HuH-7 (cell line): ENCODE measurements around the gene MSRB1.
"Not testable (repeated sequence)": the region's sequence is repeated elsewhere in the genome, so short reads cannot be mapped to it uniquely, and the experiment has no call there.

Source experiments
- DNase-seq: peaks from one replicate; pipeline ENCODE4 v3.0.0; 2011; ENCODE audit warnings: low spot score

Gene MSRB1

GRCh38 chr16:1960665-1961630, 17.9 kb upstream of the MSRB1 start:
- DNase-seq: no peak

- peak; percentile 86 for DNase-seq
These were observed 16.5 kb upstream of the MSRB1 start, which contains the start of gene NDUFB10 for GRCh38 chr16:1959269-1960039. Gene NDUFB10, plus strand, starts transcription at chr16:1959538. Its CDS starts 87 bp downstream, at chr16:1959625.

GRCh38 chr16:1958715-1959268, 15.8 kb upstream of the MSRB1 start:
- no peak for DNase-seq

- not testable (repeated sequence) for DNase-seq
These were observed 15.1 kb upstream of the MSRB1 start for GRCh38 chr16:1958143-1958491.

DNA sequence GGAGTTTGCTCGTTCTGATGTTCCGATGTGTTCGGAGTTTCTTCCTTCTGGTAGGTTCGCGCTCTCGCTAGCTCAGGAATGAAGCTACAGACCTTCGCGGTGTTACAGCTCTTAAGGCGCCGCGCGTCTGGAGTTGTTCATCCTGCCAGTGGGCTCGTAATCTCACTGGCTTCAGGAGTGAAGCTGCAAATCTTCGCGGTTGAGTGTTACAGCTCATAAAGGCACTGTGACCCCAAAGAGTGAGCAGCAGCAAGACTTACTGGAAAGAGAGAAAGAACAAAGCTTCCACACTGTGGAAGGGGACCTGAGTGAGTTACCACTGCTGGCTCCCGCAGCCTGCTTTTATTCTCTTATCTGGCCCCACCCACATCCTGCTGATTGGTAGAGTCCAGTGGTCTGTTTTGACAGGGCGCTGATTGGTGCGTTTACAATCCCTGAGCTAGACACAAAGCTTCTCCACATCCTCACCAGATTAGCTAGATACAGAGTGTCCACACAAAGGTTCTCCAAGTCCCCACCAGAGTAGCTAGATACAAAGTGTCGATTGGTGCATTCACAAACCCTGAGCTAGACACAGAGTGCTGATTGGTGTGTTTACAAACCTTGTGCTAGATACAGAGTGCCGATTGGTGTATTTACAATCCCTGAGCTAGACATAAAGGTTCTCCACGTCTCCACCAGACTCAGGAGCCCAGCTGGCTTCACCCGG, 14.6 kb upstream of the MSRB1 start:
- DNase-seq: not testable (repeated sequence)

- no peak for DNase-seq
These were observed 10.7 kb upstream of the MSRB1 start for GRCh38 chr16:1953734-1954133.

DNA sequence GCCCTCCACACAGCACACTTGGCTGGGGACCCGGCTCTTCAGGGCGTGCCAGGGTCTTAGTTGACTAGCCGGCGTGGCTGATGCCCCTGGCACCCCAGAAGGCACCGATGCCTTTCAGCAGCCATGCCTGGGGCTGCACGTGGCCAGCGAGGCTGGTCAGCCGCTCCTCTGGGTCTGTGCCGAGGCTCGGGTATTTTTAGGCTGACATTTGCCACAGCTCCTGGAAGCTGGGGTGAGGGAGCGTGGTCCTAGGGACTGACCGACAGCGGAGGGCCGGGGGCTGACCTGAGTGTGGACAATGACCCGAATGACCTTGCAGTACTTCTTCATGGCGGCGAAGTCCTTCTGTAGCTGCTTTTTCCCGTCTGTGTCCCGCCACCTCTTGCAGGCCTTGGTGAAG, 7.6 kb upstream of the MSRB1 start:
- DNase-seq: no peak

DNA sequence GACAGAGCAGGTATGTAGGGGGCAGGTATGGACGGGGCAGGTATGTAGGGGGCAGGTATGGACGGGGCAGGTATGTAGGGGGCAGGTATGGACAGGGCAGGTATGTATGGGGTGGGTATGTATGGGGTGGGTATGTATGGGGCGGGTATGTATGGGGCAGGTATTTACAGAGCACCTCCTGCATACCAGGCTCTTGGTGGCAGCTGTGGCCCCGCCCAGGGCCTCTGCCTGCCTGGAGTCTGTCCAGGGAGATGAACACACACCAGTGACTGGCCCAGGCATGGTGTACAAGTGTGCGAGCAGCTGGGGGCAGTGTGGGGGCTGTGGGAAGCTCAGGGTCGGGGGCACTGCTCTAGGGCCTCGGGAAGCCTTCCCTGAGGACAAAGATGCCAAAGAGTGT, 7.0 kb upstream of the MSRB1 start:
- no peak for DNase-seq

DNA sequence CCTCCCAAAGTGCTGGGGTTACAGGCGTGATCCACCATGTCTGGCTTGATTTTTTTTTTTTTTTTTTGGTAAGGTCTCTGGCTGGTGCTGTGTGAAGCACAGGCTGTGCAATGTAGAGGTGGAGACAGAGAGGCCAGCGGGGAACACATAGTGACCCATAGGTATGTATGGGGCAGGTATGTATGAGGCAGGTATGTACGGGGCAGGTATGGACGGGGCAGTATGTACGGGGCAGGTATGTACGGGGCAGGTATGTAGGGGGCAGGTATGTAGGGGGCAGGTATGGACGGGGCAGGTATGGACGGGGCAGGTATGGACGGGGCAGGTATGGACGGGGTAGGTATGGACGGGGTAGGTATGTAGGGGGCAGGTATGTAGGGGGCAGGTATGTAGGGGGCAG, 6.5 kb upstream of the MSRB1 start:
- DNase-seq: no peak

- no peak for DNase-seq
These were observed 4.3 kb upstream of the MSRB1 start for GRCh38 chr16:1947369-1947670.

GRCh38 chr16:1946495-1947368, 3.7 kb upstream of the MSRB1 start:
- no peak for DNase-seq

GRCh38 chr16:1945559-1946391, 2.8 kb upstream of the MSRB1 start:
- no peak for DNase-seq

DNA sequence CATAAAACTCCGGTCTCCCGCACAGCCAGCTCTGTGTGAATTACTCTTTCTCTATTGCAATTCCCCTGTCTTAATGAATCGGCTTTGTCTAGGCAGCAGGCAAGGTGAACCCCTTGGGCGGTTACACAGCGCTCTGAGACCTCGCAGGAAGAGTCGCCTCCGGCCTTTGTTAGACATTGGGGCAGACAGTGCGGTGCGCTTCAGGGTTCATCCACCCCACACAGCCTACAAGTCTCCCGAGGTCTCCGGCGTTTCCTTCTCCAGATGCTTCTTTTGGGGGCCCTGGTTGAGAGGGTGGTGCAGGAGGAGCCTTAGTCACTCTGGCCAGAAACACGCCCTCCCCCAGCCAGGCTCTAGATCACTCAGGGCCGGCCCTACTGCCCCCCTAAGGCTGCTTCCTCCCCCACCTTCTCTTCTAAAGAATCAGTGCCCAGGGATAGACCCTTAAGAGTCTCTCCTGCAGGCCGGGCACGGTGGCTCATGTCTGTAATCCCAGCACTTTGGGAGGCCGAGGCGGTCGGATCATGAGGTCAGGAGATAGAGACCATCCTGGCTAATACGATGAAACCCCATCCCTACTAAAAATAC, 1.7 kb upstream of the MSRB1 start:
- DNase-seq: no peak

DNA sequence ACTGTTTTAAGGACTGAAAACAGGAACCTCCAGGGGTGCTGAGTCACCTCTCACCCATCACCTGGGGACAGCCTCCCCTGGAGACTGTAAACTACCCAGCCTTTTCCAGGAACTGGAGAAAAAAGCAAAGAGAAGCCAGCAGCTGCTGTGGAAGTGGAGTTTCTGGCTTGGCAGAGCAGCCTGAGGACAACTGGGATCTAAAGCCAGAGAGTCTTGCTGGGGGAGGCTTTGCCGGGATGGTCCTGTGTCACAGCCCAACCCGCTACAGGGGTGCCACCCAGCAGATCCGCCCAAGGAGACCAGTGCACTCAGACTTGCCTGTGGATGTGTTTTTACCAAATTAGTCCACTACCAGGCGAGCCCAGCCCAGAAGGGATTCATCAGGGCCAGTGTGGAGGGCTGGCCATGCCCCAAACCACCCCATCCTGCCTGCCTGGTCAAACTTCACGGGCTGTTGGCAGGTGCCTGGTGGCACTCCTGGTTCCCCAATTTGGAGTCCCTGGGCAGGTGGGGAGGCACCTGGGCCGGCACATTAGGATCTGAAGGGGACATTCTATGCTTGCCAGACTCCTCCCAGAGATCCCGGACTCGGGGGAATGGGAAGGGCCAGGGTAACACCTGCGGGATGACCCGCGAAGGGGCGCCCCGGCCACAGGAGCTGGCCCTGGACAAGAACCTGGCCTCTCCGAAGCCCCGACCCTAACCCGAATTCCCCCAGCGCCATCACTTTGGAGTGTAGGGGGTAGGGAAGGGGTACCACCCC, 771 bp downstream of the MSRB1 start:
- no peak for DNase-seq

GRCh38 chr16:1941162-1942046, 1.6 kb downstream of the MSRB1 start:
- peak; percentile 72 for DNase-seq

DNA sequence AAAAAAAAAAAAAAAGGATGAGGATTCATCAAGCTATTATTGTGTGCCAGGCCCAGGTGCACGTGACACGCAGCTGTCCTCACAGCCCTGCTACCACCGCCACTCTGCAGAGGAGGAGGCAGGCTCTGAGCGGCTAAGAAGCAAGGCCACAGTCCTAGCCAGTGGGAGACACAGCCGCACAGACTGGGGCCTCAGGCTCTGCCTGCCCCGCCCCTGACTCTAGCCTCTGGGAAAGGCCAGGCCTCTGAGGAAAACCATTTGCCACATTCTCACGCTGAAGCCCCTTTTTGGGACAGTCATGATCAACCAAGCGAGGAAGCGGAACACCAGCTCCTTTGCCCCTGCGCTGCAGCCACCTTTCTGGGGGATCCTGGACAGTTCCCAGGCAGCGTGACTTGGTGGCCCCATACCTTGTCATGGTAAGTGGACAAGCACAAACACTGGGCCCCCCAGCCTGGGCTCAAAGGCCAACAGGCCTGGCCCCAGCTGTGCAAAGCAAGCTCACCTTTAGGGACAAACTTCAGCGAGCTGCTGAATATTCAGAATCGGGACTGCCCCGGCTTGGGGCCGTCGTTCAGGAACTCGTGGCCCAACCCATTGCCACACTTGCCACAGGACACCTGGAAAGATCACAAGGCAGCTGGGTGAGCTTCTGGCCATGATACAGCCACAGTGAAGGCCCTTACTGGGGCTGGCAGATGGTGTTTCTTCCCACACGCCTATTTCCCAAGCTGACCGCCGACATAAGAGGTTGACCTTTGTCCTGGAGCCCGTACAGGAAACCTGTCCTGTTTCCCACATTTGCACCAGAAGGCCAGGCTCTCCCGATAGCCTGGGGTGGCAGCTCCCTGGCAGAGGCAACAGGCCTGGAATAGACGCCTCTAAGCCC, 2.5 kb downstream of the MSRB1 start:
- no peak for DNase-seq

DNA sequence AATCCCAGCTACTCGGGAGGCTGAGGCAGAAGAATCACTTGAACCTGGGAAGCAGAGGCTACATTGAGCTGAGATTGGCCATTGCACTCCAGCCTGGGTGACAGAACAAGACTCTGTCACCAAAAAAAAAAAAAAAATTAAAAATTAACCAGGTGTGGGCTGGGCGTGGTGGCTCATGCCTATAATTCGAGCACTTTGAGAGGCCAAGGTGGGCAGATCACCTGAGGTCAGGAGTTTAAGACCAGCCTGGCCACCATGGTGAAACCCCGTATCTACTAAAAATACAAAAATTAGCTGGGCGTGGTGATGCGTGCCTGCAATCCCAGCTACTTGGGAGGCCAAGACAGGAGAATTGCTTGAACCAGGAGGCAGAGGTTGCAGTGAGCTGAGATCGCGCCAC, 3.2 kb downstream of the MSRB1 start:
- not testable (repeated sequence) for DNase-seq
